Omental fat pad (tissue), 4 donors: Measurements from ENCODE around the gene MYO10. TPM values are rescaled to one million over a fixed set of nuclear protein-coding genes. Genes with fewer than 3 reads are reported as not detected.
"Not testable (repeated sequence)": the region's sequence is repeated elsewhere in the genome, so short reads cannot be mapped to it uniquely, and the experiment has no call there.

Experiments used
- ATAC-seq: fragments of 150-250 bp; one replicate; pipeline ENCODE4 v1.9.1; 2016; ENCODE audit warnings: mild to moderate bottlenecking, moderate library complexity; ENCODE audit not compliant: low FRiP score
- DNase-seq: peaks from one replicate; pipeline ENCODE4 v3.0.0-alpha.2; 2019; ENCODE audit warnings: low spot score
- CTCF ChIP-seq, 3 donors: fragments of 450-650 bp; IDR thresholded peaks; one replicate each; pipeline ENCODE4 v1.5.1; 2016 to 2017; ENCODE audit warnings: antibody characterized with exemption in 3 of 3, mild to moderate bottlenecking in 3 of 3, moderate library complexity in 2 of 3
- total RNA-seq, 4 donors: library from RNA; depleted of rRNA; stranded (reverse); fragments of >200 nt; gene quantifications; one replicate each; pipeline ENCODE4 v1.1.0, GENCODE V29; 2016

The MYO10 gene
- total RNA-seq, 4 donors from 2014 or later = 12.1 to 35.8 (median 17.7) TPM

DNA sequence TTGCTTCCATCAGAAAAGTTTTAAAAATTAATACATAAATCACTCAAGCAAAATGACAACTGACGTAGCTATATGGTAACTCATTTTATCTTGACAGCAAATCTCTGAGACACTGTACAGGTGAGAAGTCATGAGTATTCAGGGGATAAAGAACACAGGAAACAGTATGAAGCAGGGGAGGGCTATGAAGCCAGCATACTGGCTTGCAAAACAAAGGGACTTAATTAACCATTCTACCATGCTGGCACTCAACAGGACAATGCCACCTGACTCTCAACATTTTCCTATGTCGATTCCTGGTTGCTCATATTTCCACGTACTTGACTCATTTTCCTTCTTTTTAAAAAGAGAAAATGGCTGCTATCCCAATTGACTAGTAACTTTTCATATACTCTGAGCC lies 167.9 kb downstream of the MYO10 start:
- no peak for TF ChIP-seq CTCF (IDR thresholded peaks at IDR 0.05)
- ATAC-seq = no peak

GRCh38 chr5:16763211-16763610 lies 172.9 kb downstream of the MYO10 start:
- DNase-seq (no peak), ATAC-seq (no peak)
- no peak for TF ChIP-seq CTCF (IDR thresholded peaks at IDR 0.05)

More for the DNA sequence above, 167.9 kb downstream of the MYO10 start:
- no peak for DNase-seq

DNA sequence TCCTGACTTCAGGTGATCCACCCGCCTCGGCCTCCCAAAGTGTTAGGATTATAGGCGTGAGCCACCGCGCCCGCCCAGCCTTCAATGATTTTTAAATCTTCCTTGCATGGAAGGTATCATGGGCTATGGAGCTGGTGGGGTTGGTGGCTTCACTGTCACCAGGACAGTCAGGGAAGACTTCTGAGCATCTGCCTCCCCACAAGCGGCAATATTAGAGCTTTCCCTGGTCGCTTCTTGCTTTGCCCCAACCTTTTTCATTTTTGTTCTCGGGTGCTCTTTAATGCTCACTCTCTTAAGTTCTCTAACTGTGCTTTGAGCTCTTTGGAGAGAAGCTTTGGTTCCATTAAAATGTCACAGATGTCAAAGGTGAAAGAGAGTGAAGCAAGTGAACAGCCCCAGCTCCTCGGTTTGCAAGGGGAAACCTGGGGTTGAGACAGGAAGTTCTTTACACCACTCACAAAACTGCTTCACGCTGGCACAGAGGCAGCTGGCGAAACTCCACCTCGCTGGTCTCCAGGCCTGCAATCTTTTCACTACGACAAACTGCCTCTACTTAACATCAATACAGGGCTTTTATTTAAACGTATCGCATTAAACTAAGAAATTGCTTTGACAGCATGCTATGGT lies 176.8 kb downstream of the MYO10 start:
- ATAC-seq (no peak), DNase-seq (no peak)
- TF ChIP-seq CTCF (IDR thresholded peaks at IDR 0.05) = no peak

- ATAC-seq (no peak), DNase-seq (no peak)
- TF ChIP-seq CTCF (IDR thresholded peaks at IDR 0.05) = no peak
These were observed 178.0 kb downstream of the MYO10 start for GRCh38 chr5:16757989-16758501.

DNA sequence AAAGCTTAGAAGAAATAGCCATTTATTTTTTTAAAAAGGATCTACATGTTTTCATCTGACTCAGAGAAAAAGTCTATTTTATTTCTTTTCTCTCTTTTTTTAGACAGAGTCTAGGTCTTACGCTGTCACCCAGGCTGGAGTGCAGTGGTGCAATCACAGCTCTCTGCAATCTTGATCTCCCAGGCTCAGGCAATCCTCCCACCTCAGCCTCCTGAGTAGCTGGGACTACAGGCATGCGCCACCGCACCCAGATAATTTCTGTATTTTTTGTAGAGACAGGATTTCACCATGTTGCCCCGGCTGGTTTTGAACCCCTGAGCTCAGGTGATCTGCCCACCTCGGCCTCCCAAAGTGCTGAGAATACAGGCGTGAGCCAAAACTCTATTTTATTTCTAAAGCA lies 178.5 kb downstream of the MYO10 start:
- ATAC-seq, DNase-seq: not testable (repeated sequence)

DNA sequence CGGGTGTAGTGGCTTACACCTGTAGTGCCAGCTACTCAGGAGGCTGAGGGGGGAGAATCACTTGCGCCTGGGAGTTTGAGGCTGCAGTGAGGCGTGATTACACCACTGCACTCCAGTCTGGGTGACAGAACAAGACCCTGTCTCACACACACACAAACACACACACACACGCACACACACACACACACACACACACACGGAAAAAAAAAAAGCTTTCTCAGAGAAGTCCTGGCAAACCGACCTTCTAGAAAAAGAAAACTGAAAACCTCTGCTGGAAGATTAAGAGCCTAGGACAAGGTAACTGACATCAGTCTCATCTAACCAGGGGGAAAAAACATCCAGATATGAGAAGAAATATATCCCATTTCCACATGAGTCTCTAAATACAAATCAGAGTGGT lies 178.9 kb downstream of the MYO10 start:
- ATAC-seq (no peak), DNase-seq (no peak)
- TF ChIP-seq CTCF (IDR thresholded peaks at IDR 0.05) = no peak

GRCh38 chr5:16756692-16757091 lies 179.4 kb downstream of the MYO10 start:
- DNase-seq (no peak), ATAC-seq (no peak)
- TF ChIP-seq CTCF (IDR thresholded peaks at IDR 0.05) = no peak
